ENCODE data around the gene CDKL5.

- no peak for TF ChIP-seq POLR2AphosphoS5 (IDR thresholded peaks at IDR 0.05)
- TF ChIP-seq CTCF (IDR thresholded peaks at IDR 0.05), result no peak
These were observed 246.6 kb downstream of the CDKL5 start, which contains the start of gene RS1 for GRCh38 chrX:18672008-18672407.
